Activated CD4-positive, alpha-beta T cell treated with anti-CD3 and anti-CD28 coated beads for 36 hours (primary cell): ENCODE data around the gene ABCG5. TPM values are rescaled to one million over a fixed set of nuclear protein-coding genes. Genes with fewer than 3 reads are reported as not detected.

Experiments used
- ATAC-seq: fragments of 200-7000 bp; cut with Tn5 transposase; one replicate; pipeline ENCODE4 v1.10.0; 2021; ENCODE audit warnings: mild to moderate bottlenecking, moderate library complexity
- CTCF ChIA-PET: fragments of 350-600 bp; sonication (Branson Sonifier 250); formaldehyde crosslinking; loops from one replicate; lab custom pipeline; 2021; ENCODE audit warnings: antibody characterized with exemption; lab: Charles Lee
- POLR2A ChIA-PET: fragments of 350-600 bp; sonication (Branson Sonifier 250); formaldehyde crosslinking; loops from one replicate; lab custom pipeline; 2021; ENCODE audit warnings: antibody characterized with exemption, inconsistent platforms; lab: Charles Lee
- DNase-seq: peaks from one replicate; pipeline ENCODE4 v3.0.0-alpha.2; 2020
- H3K27ac Mint-ChIP-seq: one replicate; pipeline ENCODE4 v1.8.0; 2021; ENCODE audit warnings: mixed read lengths
- H3K27me3 Mint-ChIP-seq: one replicate; pipeline ENCODE4 v1.8.0; 2021; ENCODE audit warnings: mixed read lengths
- H3K36me3 Mint-ChIP-seq: one replicate; pipeline ENCODE4 v1.8.0; 2021; ENCODE audit warnings: low read depth, mixed read lengths
- H3K4me1 Mint-ChIP-seq: one replicate; pipeline ENCODE4 v1.8.0; 2021; ENCODE audit warnings: mixed read lengths
- H3K4me3 Mint-ChIP-seq: one replicate; pipeline ENCODE4 v1.8.0; 2021; ENCODE audit warnings: mild to moderate bottlenecking, moderate library complexity, mixed read lengths
- H3K9me3 Mint-ChIP-seq: one replicate; pipeline ENCODE4 v1.8.0; 2021; ENCODE audit warnings: low read depth, mixed read lengths
- intact Hi-C, 2 experiments: fragments of 100-400 bp; cut with DNase I in 1 of 2; cut with micrococcal nuclease in 1 of 2; formaldehyde crosslinking; loops; one replicate each; pipeline versions ENCODE4 v1.14.2 to v1.15.1; 2022 to 2024; cut with DNase I, micrococcal nuclease
- total RNA-seq, 2 experiments: library from RNA; stranded (reverse); gene quantifications; one replicate each; pipeline ENCODE4 v1.2.3, GENCODE V29; 2021

ABCG5 gene
- total RNA-seq, 2 experiments from 2014 or later, result not detected

GRCh38 chr2:43798300-43798699 is 40.3 kb downstream of the ABCG5 start:
- H3K4me3 Mint-ChIP-seq, result no peak overlapping the region
- H3K4me1 Mint-ChIP-seq, result no peaks in the 10 kb centered on the region
- DNase-seq, result no peak
- POLR2A ChIA-PET, result no interaction called here
- ATAC-seq, result no peak
- CTCF ChIA-PET, result interaction anchor here (0.5 to 1.1 kb wide), 5 partner anchors 8 to 253 kb away, joined by 3 to 4 read pairs (median 3); no protein-coding TSS in a partner anchor
- H3K36me3 Mint-ChIP-seq, result peaks cover 4% of the 10 kb centered on the region
- intact Hi-C loops, result no loop called here
- no peaks in the 10 kb centered on the region for H3K27me3 Mint-ChIP-seq
- no peaks in the 10 kb centered on the region for H3K9me3 Mint-ChIP-seq
- H3K27ac Mint-ChIP-seq, result no peak overlapping the region

GRCh38 chr2:43796206-43796605 is 42.4 kb downstream of the ABCG5 start:
- Mint-ChIP-seq H3K4me3 (no peak overlapping the region), H3K4me1 (no peaks in the 10 kb centered on the region), H3K36me3 (peaks cover 6% of the 10 kb centered on the region), H3K9me3 (no peaks in the 10 kb centered on the region), H3K27me3 (no peaks in the 10 kb centered on the region), H3K27ac (no peak overlapping the region)
- intact Hi-C loops, result no loop called here
- DNase-seq (no peak), ATAC-seq (no peak)
- CTCF ChIA-PET, result interaction anchor here (1.0 kb wide), 1 partner anchor 22 kb away, joined by 4 read pairs; the partner anchor contains the start of gene DYNC2LI1
- POLR2A ChIA-PET, result no interaction called here

GRCh38 chr2:43794956-43795355 is 43.7 kb downstream of the ABCG5 start:
- Mint-ChIP-seq H3K9me3 (no peaks in the 10 kb centered on the region), H3K4me1 (no peaks in the 10 kb centered on the region), H3K27ac (no peak overlapping the region), H3K4me3 (no peak overlapping the region), H3K36me3 (peaks cover 8% of the 10 kb centered on the region), H3K27me3 (no peaks in the 10 kb centered on the region)
- ATAC-seq, result no peak
- ChIA-PET POLR2A (no interaction called here), CTCF (interaction anchor here (1.2 kb wide), 1 partner anchor 51 kb away, joined by 3 read pairs; no protein-coding TSS in a partner anchor)
- DNase-seq, result no peak
- intact Hi-C loops, result no loop called here

- Mint-ChIP-seq H3K9me3 (no peaks in the 10 kb centered on the region), H3K4me1 (peaks cover 17% of the 10 kb centered on the region), H3K27ac (no peak overlapping the region), H3K4me3 (no peak overlapping the region), H3K36me3 (peaks cover 12% of the 10 kb centered on the region), H3K27me3 (no peaks in the 10 kb centered on the region)
- CTCF ChIA-PET, result no interaction called here
- POLR2A ChIA-PET, result no interaction called here
- intact Hi-C loops, result no loop called here
- ATAC-seq (no peak), DNase-seq (no peak)
Measured at GRCh38 chr2:43792653-43793052, 46.0 kb downstream of the ABCG5 start.

- peaks cover 25% of the 10 kb centered on the region for H3K4me1 Mint-ChIP-seq
- intact Hi-C loops, result no loop called here
- ChIA-PET POLR2A (no interaction called here), CTCF (interaction anchor here (0.8 to 1.7 kb wide), 2 partner anchors 17 to 45 kb away, joined by 3 to 5 read pairs; partner anchors contain the start of gene DYNC2LI1)
- H3K36me3 Mint-ChIP-seq, result peaks cover 12% of the 10 kb centered on the region
- DNase-seq, result no peak
- no peaks in the 10 kb centered on the region for H3K27me3 Mint-ChIP-seq
- H3K4me3 Mint-ChIP-seq, result no peak overlapping the region
- no peak overlapping the region for H3K27ac Mint-ChIP-seq
- no peaks in the 10 kb centered on the region for H3K9me3 Mint-ChIP-seq
- no peak for ATAC-seq
Measured at GRCh38 chr2:43791035-43791765, 47.4 kb downstream of the ABCG5 start.

- Mint-ChIP-seq H3K4me1 (peaks cover 25% of the 10 kb centered on the region), H3K4me3 (no peak overlapping the region), H3K27ac (no peak overlapping the region), H3K9me3 (no peaks in the 10 kb centered on the region), H3K36me3 (peaks cover 12% of the 10 kb centered on the region), H3K27me3 (no peaks in the 10 kb centered on the region)
- POLR2A ChIA-PET, result interaction anchor here (0.6 kb wide), 1 partner anchor 275 kb away, joined by 3 read pairs; no protein-coding TSS in a partner anchor
- DNase-seq, result no peak
- no peak for ATAC-seq
- intact Hi-C loops, result no loop called here
- CTCF ChIA-PET, result interaction anchor here (0.7 to 1.7 kb wide), 4 partner anchors 8 to 1055 kb away, joined by 3 to 5 read pairs (median 4); partner anchors contain the start of gene DYNC2LI1
Measured at GRCh38 chr2:43790147-43790546, 48.5 kb downstream of the ABCG5 start.

GRCh38 chr2:43788646-43789045 is 50.0 kb downstream of the ABCG5 start:
- ChIA-PET POLR2A (no interaction called here), CTCF (interaction anchor here (1.2 kb wide), 1 partner anchor 10 kb away, joined by 4 read pairs; no protein-coding TSS in a partner anchor)
- no peak overlapping the region for H3K4me3 Mint-ChIP-seq
- DNase-seq (no peak), ATAC-seq (no peak)
- H3K27ac Mint-ChIP-seq, result peak overlapping the region; percentile 47
- no peaks in the 10 kb centered on the region for H3K27me3 Mint-ChIP-seq
- peaks cover 15% of the 10 kb centered on the region for H3K36me3 Mint-ChIP-seq
- H3K9me3 Mint-ChIP-seq, result no peaks in the 10 kb centered on the region
- H3K4me1 Mint-ChIP-seq, result peaks cover 25% of the 10 kb centered on the region
- intact Hi-C loops, result loop anchor here (1.0 to 2.0 kb wide), 3 partner anchors 11 to 146 kb away; no protein-coding TSS in a partner anchor

- intact Hi-C loops, result loop anchor here (1.0 to 2.0 kb wide), 3 partner anchors 11 to 147 kb away; no protein-coding TSS in a partner anchor
- Mint-ChIP-seq H3K9me3 (no peaks in the 10 kb centered on the region), H3K4me1 (peaks cover 25% of the 10 kb centered on the region), H3K36me3 (peaks cover 14% of the 10 kb centered on the region), H3K4me3 (no peak overlapping the region), H3K27ac (peak overlapping the region; percentile 70), H3K27me3 (no peaks in the 10 kb centered on the region)
- POLR2A ChIA-PET, result interaction anchor here (0.6 kb wide), 1 partner anchor 54 kb away, joined by 4 read pairs; no protein-coding TSS in a partner anchor
- CTCF ChIA-PET, result interaction anchor here (0.6 to 1.8 kb wide), 3 partner anchors 11 to 417 kb away, joined by 3 to 5 read pairs (median 4); no protein-coding TSS in a partner anchor
- ATAC-seq (peak; percentile 79), DNase-seq (no peak)
Measured at GRCh38 chr2:43787895-43788294, 50.7 kb downstream of the ABCG5 start.

GRCh38 chr2:43778233-43778632 is 60.4 kb downstream of the ABCG5 start:
- DNase-seq, result no peak
- no peak for ATAC-seq
- intact Hi-C loops, result loop anchor here in 1 of 2 experiments (10.0 kb wide), 1 partner anchor 143 kb away; the partner anchor contains the start of gene PLEKHH2
- ChIA-PET POLR2A (no interaction called here), CTCF (no interaction called here)
- no peaks in the 10 kb centered on the region for H3K27me3 Mint-ChIP-seq
- H3K27ac Mint-ChIP-seq, result no peak overlapping the region
- peaks cover 29% of the 10 kb centered on the region for H3K4me1 Mint-ChIP-seq
- H3K4me3 Mint-ChIP-seq, result no peak overlapping the region
- H3K9me3 Mint-ChIP-seq, result no peaks in the 10 kb centered on the region
- H3K36me3 Mint-ChIP-seq, result peaks cover 3% of the 10 kb centered on the region

GRCh38 chr2:43777306-43777926 is 61.2 kb downstream of the ABCG5 start:
- H3K36me3 Mint-ChIP-seq, result peaks cover 3% of the 10 kb centered on the region
- CTCF ChIA-PET, result no interaction called here
- POLR2A ChIA-PET, result no interaction called here
- H3K4me3 Mint-ChIP-seq, result no peak overlapping the region
- ATAC-seq, result no peak
- H3K27me3 Mint-ChIP-seq, result no peaks in the 10 kb centered on the region
- H3K4me1 Mint-ChIP-seq, result peaks cover 29% of the 10 kb centered on the region
- peak overlapping the region; percentile 58 for H3K27ac Mint-ChIP-seq
- H3K9me3 Mint-ChIP-seq, result no peaks in the 10 kb centered on the region
- intact Hi-C loops, result loop anchor here in 1 of 2 experiments (1.0 to 10.0 kb wide), 3 partner anchors 11 to 143 kb away; partner anchors contain the start of gene PLEKHH2
- DNase-seq, result peak; percentile 52

- Mint-ChIP-seq H3K4me3 (peak overlapping the region; percentile 18), H3K4me1 (peaks cover 29% of the 10 kb centered on the region), H3K9me3 (no peaks in the 10 kb centered on the region), H3K27me3 (no peaks in the 10 kb centered on the region), H3K27ac (peak overlapping the region; percentile 79), H3K36me3 (peaks cover 3% of the 10 kb centered on the region)
- DNase-seq (peak; percentile 35), ATAC-seq (peak; percentile 74)
- ChIA-PET CTCF (interaction anchor here (0.6 to 0.9 kb wide), 2 partner anchors 11 to 477 kb away, joined by 5 read pairs; no protein-coding TSS in a partner anchor), POLR2A (no interaction called here)
- intact Hi-C loops, result loop anchor here (1.0 to 10.0 kb wide), 3 partner anchors 12 to 142 kb away; partner anchors contain the start of gene PLEKHH2 (in 1 of the 2)
Measured at GRCh38 chr2:43776324-43776723, 62.3 kb downstream of the ABCG5 start.
